ENCODE data around the gene SRCAP. TPM values are rescaled to one million over a fixed set of nuclear protein-coding genes. Genes with fewer than 3 reads are reported as not detected.

SRCAP gene
- polyA plus RNA-seq, 1 of the 3 experiments (the other 2 are of a cell fraction), result 5.6 TPM

- TF ChIP-seq, protein P1, sequence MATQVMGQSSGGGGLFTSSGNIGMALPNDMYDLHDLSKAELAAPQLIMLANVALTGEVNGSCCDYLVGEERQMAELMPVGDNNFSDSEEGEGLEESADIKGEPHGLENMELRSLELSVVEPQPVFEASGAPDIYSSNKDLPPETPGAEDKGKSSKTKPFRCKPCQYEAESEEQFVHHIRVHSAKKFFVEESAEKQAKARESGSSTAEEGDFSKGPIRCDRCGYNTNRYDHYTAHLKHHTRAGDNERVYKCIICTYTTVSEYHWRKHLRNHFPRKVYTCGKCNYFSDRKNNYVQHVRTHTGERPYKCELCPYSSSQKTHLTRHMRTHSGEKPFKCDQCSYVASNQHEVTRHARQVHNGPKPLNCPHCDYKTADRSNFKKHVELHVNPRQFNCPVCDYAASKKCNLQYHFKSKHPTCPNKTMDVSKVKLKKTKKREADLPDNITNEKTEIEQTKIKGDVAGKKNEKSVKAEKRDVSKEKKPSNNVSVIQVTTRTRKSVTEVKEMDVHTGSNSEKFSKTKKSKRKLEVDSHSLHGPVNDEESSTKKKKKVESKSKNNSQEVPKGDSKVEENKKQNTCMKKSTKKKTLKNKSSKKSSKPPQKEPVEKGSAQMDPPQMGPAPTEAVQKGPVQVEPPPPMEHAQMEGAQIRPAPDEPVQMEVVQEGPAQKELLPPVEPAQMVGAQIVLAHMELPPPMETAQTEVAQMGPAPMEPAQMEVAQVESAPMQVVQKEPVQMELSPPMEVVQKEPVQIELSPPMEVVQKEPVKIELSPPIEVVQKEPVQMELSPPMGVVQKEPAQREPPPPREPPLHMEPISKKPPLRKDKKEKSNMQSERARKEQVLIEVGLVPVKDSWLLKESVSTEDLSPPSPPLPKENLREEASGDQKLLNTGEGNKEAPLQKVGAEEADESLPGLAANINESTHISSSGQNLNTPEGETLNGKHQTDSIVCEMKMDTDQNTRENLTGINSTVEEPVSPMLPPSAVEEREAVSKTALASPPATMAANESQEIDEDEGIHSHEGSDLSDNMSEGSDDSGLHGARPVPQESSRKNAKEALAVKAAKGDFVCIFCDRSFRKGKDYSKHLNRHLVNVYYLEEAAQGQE (IDR thresholded peaks at IDR 0.05; ENCODE audit: low read depth, low read length), result no peak
- TF ChIP-seq ELF1 (IDR thresholded peaks at IDR 0.05) (no peak), GATA2 (CRISPR knock-in tag; IDR thresholded peaks at IDR 0.05) (no peak), FOXM1 (IDR thresholded peaks at IDR 0.05; ENCODE audit: low read depth) (no peak), RAD21 (IDR thresholded peaks at IDR 0.05; ENCODE audit: low read length) (no peak)
- TF ChIP-seq, protein P2, sequence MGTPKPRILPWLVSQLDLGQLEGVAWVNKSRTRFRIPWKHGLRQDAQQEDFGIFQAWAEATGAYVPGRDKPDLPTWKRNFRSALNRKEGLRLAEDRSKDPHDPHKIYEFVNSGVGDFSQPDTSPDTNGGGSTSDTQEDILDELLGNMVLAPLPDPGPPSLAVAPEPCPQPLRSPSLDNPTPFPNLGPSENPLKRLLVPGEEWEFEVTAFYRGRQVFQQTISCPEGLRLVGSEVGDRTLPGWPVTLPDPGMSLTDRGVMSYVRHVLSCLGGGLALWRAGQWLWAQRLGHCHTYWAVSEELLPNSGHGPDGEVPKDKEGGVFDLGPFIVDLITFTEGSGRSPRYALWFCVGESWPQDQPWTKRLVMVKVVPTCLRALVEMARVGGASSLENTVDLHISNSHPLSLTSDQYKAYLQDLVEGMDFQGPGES (IDR thresholded peaks at IDR 0.05; ENCODE audit: low read depth, low read length), result no peak
Measured at GRCh38 chr16:30768583-30769181, 69.7 kb downstream of the SRCAP start (continued).

DNA sequence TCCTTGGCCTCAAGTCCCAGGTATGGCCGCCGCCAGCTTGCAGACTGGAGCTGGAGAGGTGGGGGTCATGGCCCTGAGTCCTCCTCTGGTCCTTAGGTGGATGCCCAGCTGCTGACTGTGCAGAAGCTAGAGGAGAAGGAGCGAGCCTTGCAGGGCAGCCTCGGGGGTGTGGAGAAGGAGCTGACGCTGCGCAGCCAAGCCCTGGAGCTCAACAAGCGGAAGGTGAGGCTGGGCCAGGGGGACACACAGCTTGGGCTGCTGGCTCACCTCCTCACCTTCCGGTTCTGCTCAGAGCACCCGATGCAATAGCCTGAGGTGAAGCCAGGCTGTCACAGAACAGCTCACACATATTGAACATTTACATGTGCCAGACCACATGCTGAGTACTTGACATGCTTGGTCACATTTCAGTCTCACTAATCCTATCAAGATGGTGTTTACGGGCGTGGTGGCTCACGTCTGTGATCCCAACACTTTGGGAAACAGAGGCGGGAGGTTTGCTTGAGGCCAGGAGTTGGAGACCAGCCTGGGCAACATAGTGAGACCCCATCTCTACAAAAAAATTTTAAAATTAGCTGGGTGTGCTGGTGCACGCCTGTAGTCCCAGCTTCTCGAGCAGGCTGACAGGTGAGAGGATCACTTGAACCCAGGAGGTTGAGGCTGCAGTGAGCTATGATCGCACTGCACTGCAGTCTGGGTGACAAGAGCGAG, 70.6 kb downstream of the SRCAP start:
- DNase-seq, result no peak
- POLR2A ChIA-PET, result no interaction called here
- 93% methylated on average over 8 of the region's 17 CpGs for WGBS (ENCODE audit: low lambda C conversion rate)

GRCh38 chr16:30771726-30772125, 72.8 kb downstream of the SRCAP start:
- Histone ChIP-seq H3K4me1 (ENCODE audit: control insufficient read depth in 1 of 2, insufficient read depth in 2 of 2, low read depth in 1 of 2, low read length in 1 of 2) (peaks cover 10 to 17% of the 10 kb centered on the region in 2 experiments; a peak in 3 of 4 replicates), H3K9me2 (no peaks in the 10 kb centered on the region), H4K20me1 (ENCODE audit: insufficient read depth) (no peaks in the 10 kb centered on the region), H3K4me2 (no peak overlapping the region), H3K36me3 (replicated peaks in 1 of 2; ENCODE audit: control insufficient read depth in 1 of 2, insufficient read depth in 2 of 2, low read length in 1 of 2) (peaks cover 30 to 59% of the 10 kb centered on the region in 2 experiments), H3K9me3 (no peaks in the 10 kb centered on the region), H3K79me2 (ENCODE audit: insufficient read depth) (0 out of 2 replicates have a peak, but pooled peaks cover 7% of the 10 kb centered on the region), H3K4me3 (ENCODE audit: low read depth in 2 of 2, low read length in 1 of 2) (no peak overlapping the region), H3F3A (replicated peaks; ENCODE audit: insufficient read depth) (peaks cover 12% of the 10 kb centered on the region), H2AFZ (ENCODE audit: low read depth) (no peak overlapping the region), H3K27ac (ENCODE audit: low read depth in 2 of 2, low read length in 1 of 2) (no peak overlapping the region), H3K27me3 (ENCODE audit: insufficient read depth) (no peaks in the 10 kb centered on the region), H3K9ac (no peak overlapping the region)
- CTCF ChIA-PET, result no interaction called here
- DNase-seq, result no peak
- POLR2A ChIA-PET, result interaction anchor here (1.4 kb wide), 1 partner anchor 33 kb away, joined by 3 read pairs; no protein-coding TSS in a partner anchor
- WGBS (ENCODE audit: low lambda C conversion rate), result 91% methylated on average over 9 of the region's 14 CpGs
- TF ChIP-seq YY1 (IDR thresholded peaks at IDR 0.05; ENCODE audit: low read depth) (no peak), NRF1 (IDR thresholded peaks at IDR 0.05; ENCODE audit: low read depth, low read length) (no peak), CHD2 (IDR thresholded peaks at IDR 0.05; ENCODE audit: low read length, partially characterized antibody) (no peak), SMC3 (IDR thresholded peaks at IDR 0.05; ENCODE audit: low read depth, low read length) (no peak), POLR2AphosphoS5 (IDR thresholded peaks at IDR 0.05; ENCODE audit: low read depth, low read length) (no peak)
- TF ChIP-seq, protein P1 (IDR thresholded peaks at IDR 0.05; ENCODE audit: low read depth, low read length), result no peak
- TF ChIP-seq, protein P2 (IDR thresholded peaks at IDR 0.05; ENCODE audit: low read depth, low read length), result no peak

More for the DNA sequence above, 70.6 kb downstream of the SRCAP start:
- H3K9me2 ChIP-seq, result no peaks in the 10 kb centered on the region
- TF ChIP-seq RCOR1 (IDR thresholded peaks at IDR 0.05; ENCODE audit: low read length) (no peak), RAD21 (IDR thresholded peaks at IDR 0.05; ENCODE audit: low read length) (no peak), CHD2 (IDR thresholded peaks at IDR 0.05; ENCODE audit: low read length, partially characterized antibody) (no peak), NRF1 (IDR thresholded peaks at IDR 0.05; ENCODE audit: low read depth, low read length) (no peak)
- H3K4me3 ChIP-seq (ENCODE audit: low read depth in 2 of 2, low read length in 1 of 2), result no peak overlapping the region
- peaks cover 11% of the 10 kb centered on the region; the same call in 1 of the 2 replicates for H3K79me2 ChIP-seq (ENCODE audit: insufficient read depth)
- peaks cover 40 to 79% of the 10 kb centered on the region in 2 experiments for H3K36me3 ChIP-seq (replicated peaks in 1 of 2; ENCODE audit: control insufficient read depth in 1 of 2, insufficient read depth in 2 of 2, low read length in 1 of 2)
- H3K9ac ChIP-seq, result no peak overlapping the region
- H3K4me1 ChIP-seq (ENCODE audit: control insufficient read depth in 1 of 2, insufficient read depth in 2 of 2, low read depth in 1 of 2, low read length in 1 of 2), result peaks cover 0 to 2% of the 10 kb centered on the region in 2 experiments; a peak in 1 of 4 replicates
- CTCF ChIA-PET, result interaction anchor here (1.3 kb wide), 1 partner anchor 15 kb away, joined by 3 read pairs; no protein-coding TSS in a partner anchor
- no peaks in the 10 kb centered on the region for H3K9me3 ChIP-seq
- no peak overlapping the region for H3K27ac ChIP-seq (ENCODE audit: low read depth in 2 of 2, low read length in 1 of 2)
- H4K20me1 ChIP-seq (ENCODE audit: insufficient read depth), result no peaks in the 10 kb centered on the region
- no peaks in the 10 kb centered on the region for H3K27me3 ChIP-seq (ENCODE audit: insufficient read depth)
- no peak overlapping the region for H3K4me2 ChIP-seq
- no peak overlapping the region for H2AFZ ChIP-seq (ENCODE audit: low read depth)
- H3F3A ChIP-seq (replicated peaks; ENCODE audit: insufficient read depth), result peaks cover 6% of the 10 kb centered on the region
